K562 (cell line): ENCODE results near the gene LRRK2.

Source experiments
- MYC ChIP-seq, 2 experiments: fragments of 250-450 bp in 1 of 2; sonication (Bioruptor Pico) in 1 of 2; IDR thresholded peaks; 2 replicates each; pipeline versions ENCODE4 v1.5.1 to v1.6.1; 2012 to 2021; ENCODE audit warnings: low read depth in 2 of 2, borderline replicate concordance in 1 of 2, improper control_type of control experiment in 1 of 2, low read length in 1 of 2, mild to moderate bottlenecking in 1 of 2, moderate library complexity in 1 of 2
- NRF1 ChIP-seq, 2 experiments: fragments of 450-650 bp; IDR thresholded peaks in 1 of 2; conservative IDR thresholded peaks in 1 of 2; 2 replicates each; pipeline ENCODE4 v1.6.1; 2014; ENCODE audit warnings: mild to moderate bottlenecking in 2 of 2
- TBP ChIP-seq: optimal IDR thresholded peaks from 2 replicates; pipeline ENCODE3; 2011; ENCODE audit warnings: low read depth, low read length, improper control_type of control experiment
- TF ChIP-seq, protein P1 (sequence below), 3 experiments: IDR thresholded peaks in 2 of 3; conservative IDR thresholded peaks in 1 of 3; 2 replicates each; pipeline ENCODE4 v1.5.1; 2011 to 2012; ENCODE audit warnings: low read length in 3 of 3, mild to moderate bottlenecking in 3 of 3, control low read depth in 2 of 3, improper control_type of control experiment in 1 of 3, inconsistent platforms in 1 of 3, low read depth in 1 of 3, mixed read lengths in 1 of 3, moderate library complexity in 1 of 3; ENCODE audit not compliant: insufficient read depth in 2 of 3
- TF ChIP-seq, protein P2 (sequence below): fragments of 450-650 bp; IDR thresholded peaks from 2 replicates; pipeline ENCODE4 v1.6.1; 2016; ENCODE audit warnings: missing biosample characterization, missing genetic modification characterization

DNA sequence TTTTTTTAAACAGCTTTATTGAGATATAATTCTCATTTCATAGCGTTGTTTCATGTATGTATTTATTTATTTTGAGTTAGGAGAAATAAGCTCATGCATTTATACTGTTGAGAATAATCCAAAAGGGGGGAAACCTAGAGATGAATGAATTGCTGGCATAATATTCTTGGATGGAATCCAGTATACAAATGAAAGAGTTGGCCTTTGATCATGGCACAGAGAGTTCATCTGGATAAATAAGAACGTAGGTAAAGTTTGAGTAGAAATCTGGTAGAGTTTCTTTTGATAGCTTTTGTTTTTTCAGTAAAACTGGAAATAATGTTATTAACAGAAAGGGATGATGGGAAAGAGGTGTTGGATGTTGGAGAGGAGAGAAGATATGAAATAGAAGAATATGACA, 166.2 kb downstream of the LRRK2 start:
- no peak for TF ChIP-seq TBP
- TF ChIP-seq, protein P1, sequence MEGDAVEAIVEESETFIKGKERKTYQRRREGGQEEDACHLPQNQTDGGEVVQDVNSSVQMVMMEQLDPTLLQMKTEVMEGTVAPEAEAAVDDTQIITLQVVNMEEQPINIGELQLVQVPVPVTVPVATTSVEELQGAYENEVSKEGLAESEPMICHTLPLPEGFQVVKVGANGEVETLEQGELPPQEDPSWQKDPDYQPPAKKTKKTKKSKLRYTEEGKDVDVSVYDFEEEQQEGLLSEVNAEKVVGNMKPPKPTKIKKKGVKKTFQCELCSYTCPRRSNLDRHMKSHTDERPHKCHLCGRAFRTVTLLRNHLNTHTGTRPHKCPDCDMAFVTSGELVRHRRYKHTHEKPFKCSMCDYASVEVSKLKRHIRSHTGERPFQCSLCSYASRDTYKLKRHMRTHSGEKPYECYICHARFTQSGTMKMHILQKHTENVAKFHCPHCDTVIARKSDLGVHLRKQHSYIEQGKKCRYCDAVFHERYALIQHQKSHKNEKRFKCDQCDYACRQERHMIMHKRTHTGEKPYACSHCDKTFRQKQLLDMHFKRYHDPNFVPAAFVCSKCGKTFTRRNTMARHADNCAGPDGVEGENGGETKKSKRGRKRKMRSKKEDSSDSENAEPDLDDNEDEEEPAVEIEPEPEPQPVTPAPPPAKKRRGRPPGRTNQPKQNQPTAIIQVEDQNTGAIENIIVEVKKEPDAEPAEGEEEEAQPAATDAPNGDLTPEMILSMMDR (IDR thresholded peaks at IDR 0.05 in 2 of 3, conservative IDR thresholded peaks at IDR 0.05 in 1 of 3; ENCODE audit: insufficient read depth in 2 of 3, low read depth in 1 of 3, low read length in 3 of 3): no peak
- no peak for TF ChIP-seq MYC (IDR thresholded peaks at IDR 0.05; ENCODE audit: low read depth, low read length)
- TF ChIP-seq MYC (CRISPR knock-in tag; IDR thresholded peaks at IDR 0.05; ENCODE audit: borderline replicate concordance, low read depth): no peak
- no peak for TF ChIP-seq NRF1 (conservative IDR thresholded peaks at IDR 0.05 in 1 of 2, IDR thresholded peaks at IDR 0.05 in 1 of 2)
- TF ChIP-seq, protein P2, sequence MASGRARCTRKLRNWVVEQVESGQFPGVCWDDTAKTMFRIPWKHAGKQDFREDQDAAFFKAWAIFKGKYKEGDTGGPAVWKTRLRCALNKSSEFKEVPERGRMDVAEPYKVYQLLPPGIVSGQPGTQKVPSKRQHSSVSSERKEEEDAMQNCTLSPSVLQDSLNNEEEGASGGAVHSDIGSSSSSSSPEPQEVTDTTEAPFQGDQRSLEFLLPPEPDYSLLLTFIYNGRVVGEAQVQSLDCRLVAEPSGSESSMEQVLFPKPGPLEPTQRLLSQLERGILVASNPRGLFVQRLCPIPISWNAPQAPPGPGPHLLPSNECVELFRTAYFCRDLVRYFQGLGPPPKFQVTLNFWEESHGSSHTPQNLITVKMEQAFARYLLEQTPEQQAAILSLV (tag): no peak
